HCT116 (cell line): ENCODE measurements around the gene TMEM61. TPM values are rescaled to one million over a fixed set of nuclear protein-coding genes. Genes with fewer than 3 reads are reported as not detected.

ENCODE experiments used
- ATAC-seq: fragments of 200-7000 bp; cut with Tn5 transposase; 2 replicates; pipeline ENCODE4 v1.9.1; 2020; ENCODE audit warnings: mild to moderate bottlenecking, moderate library complexity
- BruUV-seq: library from RNA; stranded (reverse); fragments of 400-500 nt; replicated peaks from 2 replicates; lab custom pipeline; 2021; lab: Mats Ljungman, UMichigan
- CTCF ChIA-PET: fragments of 300-600 bp; sonication (Branson Sonifier 250); formaldehyde crosslinking; loops from one replicate; lab custom pipeline; 2021; ENCODE audit warnings: antibody characterized with exemption; lab: Charles Lee
- POLR2A ChIA-PET: fragments of 300-600, 350-600 bp; sonication (Branson Sonifier 250); formaldehyde crosslinking; loops from one replicate; lab custom pipeline; 2021; ENCODE audit warnings: antibody characterized with exemption; lab: Charles Lee
- RAD21 ChIA-PET, 2 experiments: fragments of 300-600 bp; sonication (Branson Sonifier 250); formaldehyde crosslinking; loops; one replicate each; lab custom pipeline; 2023; ENCODE audit warnings: low total read pairs in 2 of 2; ENCODE audit not compliant: uncharacterized antibody in 2 of 2, unreplicated experiment in 2 of 2, low non-redundant PET in 1 of 2; lab: Charles Lee
- DNase-seq: peaks from one replicate; pipeline ENCODE4 v3.0.0-alpha.2; 2010; ENCODE audit warnings: low read depth, low spot score
- H2AFZ ChIP-seq: fragments of 200-600 bp; shearing (Covaris generic), sonication (generic); 2 replicates; pipeline ENCODE4 v1.6.1; 2017; ENCODE audit warnings: low read depth, mixed run types, mixed read lengths, antibody characterized with exemption, low read length; ENCODE audit not compliant: poor library complexity, severe bottlenecking
- H3K27ac ChIP-seq: 2 replicates; pipeline ENCODE4 v1.5.1; 2012; ENCODE audit warnings: low read depth, low read length
- H3K27me3 ChIP-seq: fragments of 200-600 bp; sonication (generic); 2 replicates; pipeline ENCODE4 v1.6.1; 2016; ENCODE audit warnings: mixed run types, low read length, mixed read lengths; ENCODE audit not compliant: insufficient read depth
- H3K36me3 ChIP-seq, 2 experiments: fragments of 200-500 bp in 1 of 2; fragments of 200-600 bp in 1 of 2; sonication (Bioruptor generic) in 1 of 2; sonication (generic) in 1 of 2; 2 replicates each; pipeline versions ENCODE4 v1.5.1 to v1.6.1; 2014 to 2016; ENCODE audit warnings: low read length in 2 of 2, inconsistent platforms in 1 of 2, mixed read lengths in 1 of 2, mixed run types in 1 of 2; ENCODE audit not compliant: insufficient read depth in 2 of 2, control insufficient read depth in 1 of 2
- H3K4me1 ChIP-seq, 2 experiments: fragments of 200-600 bp in 1 of 2; sonication (generic) in 1 of 2; 2 replicates each; pipeline versions ENCODE4 v1.5.1 to v1.6.1; 2012 to 2017; ENCODE audit warnings: low read length in 2 of 2, inconsistent platforms in 1 of 2, mild to moderate bottlenecking in 1 of 2, mixed read lengths in 1 of 2, mixed run types in 1 of 2, moderate library complexity in 1 of 2; ENCODE audit not compliant: insufficient read depth in 2 of 2, control insufficient read depth in 1 of 2
- H3K4me2 ChIP-seq: fragments of 200-600 bp; sonication (generic); 2 replicates; pipeline ENCODE4 v1.6.1; 2017; ENCODE audit warnings: mixed run types, low read length, mixed read lengths
- H3K4me3 ChIP-seq, 2 experiments: fragments of 200-600 bp in 1 of 2; sonication (generic) in 1 of 2; replicated peaks in 1 of 2; 2 replicates each; pipeline ENCODE4 v1.5.1; 2011 to 2016; ENCODE audit warnings: low read length in 2 of 2, control low read depth in 1 of 2, low read depth in 1 of 2, mild to moderate bottlenecking in 1 of 2, mixed read lengths in 1 of 2, mixed run types in 1 of 2
- H3K79me2 ChIP-seq: fragments of 200-600 bp; sonication (generic); 2 replicates; pipeline ENCODE4 v1.6.1; 2017; ENCODE audit warnings: mild to moderate bottlenecking, mixed run types, low read length, moderate library complexity, mixed read lengths; ENCODE audit not compliant: insufficient read depth
- H3K9ac ChIP-seq: fragments of 200-600 bp; sonication (generic); 2 replicates; pipeline ENCODE4 v1.6.1; 2016; ENCODE audit warnings: low read length, mixed read lengths
- H3K9me2 ChIP-seq: fragments of 200-600 bp; sonication (generic), shearing (Covaris generic); 2 replicates; pipeline ENCODE4 v1.6.1; 2017; ENCODE audit warnings: mixed run types, mild to moderate bottlenecking, moderate library complexity; ENCODE audit not compliant: insufficient read depth
- H3K9me3 ChIP-seq, 2 experiments: fragments of 200-500 bp in 1 of 2; fragments of 200-600 bp in 1 of 2; sonication (Bioruptor generic) in 1 of 2; sonication (generic) in 1 of 2; 2 replicates each; pipeline ENCODE4 v1.6.1; 2014 to 2017; ENCODE audit warnings: low read length in 2 of 2, mixed read lengths in 2 of 2, inconsistent platforms in 1 of 2, low read depth in 1 of 2, mild to moderate bottlenecking in 1 of 2, mixed run types in 1 of 2, moderate library complexity in 1 of 2; ENCODE audit not compliant: control insufficient read depth in 1 of 2, insufficient read depth in 1 of 2
- H4K20me1 ChIP-seq: fragments of 200-600 bp; sonication (generic), shearing (Covaris generic); 2 replicates; pipeline ENCODE4 v1.6.1; 2017; ENCODE audit warnings: mixed run types, mild to moderate bottlenecking, moderate library complexity; ENCODE audit not compliant: insufficient read depth
- CBX3 ChIP-seq: IDR thresholded peaks from 2 replicates; pipeline ENCODE4 v1.6.1; 2012; ENCODE audit warnings: low read depth
- CEBPB ChIP-seq: IDR thresholded peaks from 2 replicates; pipeline ENCODE4 v1.6.1; 2012; ENCODE audit warnings: low read depth
- ELF1 ChIP-seq: IDR thresholded peaks from 2 replicates; pipeline ENCODE4 v1.6.1; 2012; ENCODE audit warnings: low read depth, borderline replicate concordance
- EZH2 ChIP-seq: fragments of 200-600 bp; sonication (generic); IDR thresholded peaks from 2 replicates; pipeline ENCODE4 v1.6.1; 2017; ENCODE audit warnings: antibody characterized with exemption, mixed run types
- EZH2phosphoT487 ChIP-seq: fragments of 200-600 bp; IDR thresholded peaks from 2 replicates; pipeline ENCODE4 v1.6.1; 2018; ENCODE audit warnings: antibody characterized with exemption, borderline replicate concordance
- FOSL1 ChIP-seq: IDR thresholded peaks from 2 replicates; pipeline ENCODE4 v1.6.1; 2012; ENCODE audit warnings: low read depth
- JUND ChIP-seq: IDR thresholded peaks from 2 replicates; pipeline ENCODE4 v1.6.1; 2012
- POLR2A ChIP-seq: IDR thresholded peaks from 2 replicates; pipeline ENCODE4 v1.7.0; 2011; ENCODE audit warnings: borderline replicate concordance; ENCODE audit not compliant: insufficient read depth, insufficient read length; ENCODE audit errors: extremely low read depth
- POLR2AphosphoS5 ChIP-seq: IDR thresholded peaks from 2 replicates; pipeline ENCODE4 v1.6.1; 2011; ENCODE audit warnings: mild to moderate bottlenecking, low read depth, low read length, moderate library complexity
- SP1 ChIP-seq: IDR thresholded peaks from 2 replicates; pipeline ENCODE4 v1.6.1; 2012; ENCODE audit warnings: low read depth
- TCF7L2 ChIP-seq: IDR thresholded peaks from 2 replicates; pipeline ENCODE4 v1.7.0; 2011; ENCODE audit warnings: borderline replicate concordance, inconsistent platforms; ENCODE audit not compliant: insufficient read depth, insufficient read length; ENCODE audit errors: extremely low read depth
- YY1 ChIP-seq: IDR thresholded peaks from 2 replicates; pipeline ENCODE4 v1.6.1; 2011; ENCODE audit warnings: low read length, low read depth, moderate library complexity, mild to moderate bottlenecking; ENCODE audit not compliant: insufficient replicate concordance; ENCODE audit errors: extremely low read depth
- intact Hi-C: fragments of 100-400 bp; cut with micrococcal nuclease; formaldehyde crosslinking; loops from 2 replicates; pipeline ENCODE4 v1.10.0; 2022
- total RNA-seq: library from RNA; stranded (reverse); gene quantifications from one replicate; pipeline ENCODE4 v1.2.1, GENCODE V29; 2021; ENCODE audit not compliant: unreplicated experiment
- TF ChIP-seq, protein P1 (sequence below): IDR thresholded peaks from 2 replicates; pipeline ENCODE4 v1.6.1; 2012; ENCODE audit warnings: low read depth
- TF ChIP-seq, protein P2 (sequence below): IDR thresholded peaks from 2 replicates; pipeline ENCODE4 v1.6.1; 2012
- TF ChIP-seq, protein P3 (sequence below): IDR thresholded peaks from 2 replicates; pipeline ENCODE4 v1.6.1; 2012
- TF ChIP-seq, protein P4 (sequence below), 3 experiments: fragments of 200-600 bp in 1 of 3; sonication (generic) in 1 of 3; IDR thresholded peaks in 2 of 3; conservative IDR thresholded peaks in 1 of 3; 2 replicates each; pipeline ENCODE4 v1.5.1; 2012 to 2017; ENCODE audit warnings: low read depth in 2 of 3, low read length in 2 of 3, antibody characterized with exemption in 1 of 3, borderline replicate concordance in 1 of 3, control low read depth in 1 of 3, mild to moderate bottlenecking in 1 of 3, mixed read lengths in 1 of 3, mixed run types in 1 of 3, moderate library complexity in 1 of 3; ENCODE audit not compliant: insufficient read depth in 1 of 3

The TMEM61 gene
- total RNA-seq, 1 experiment from 2014 or later = 4.4 TPM

DNA sequence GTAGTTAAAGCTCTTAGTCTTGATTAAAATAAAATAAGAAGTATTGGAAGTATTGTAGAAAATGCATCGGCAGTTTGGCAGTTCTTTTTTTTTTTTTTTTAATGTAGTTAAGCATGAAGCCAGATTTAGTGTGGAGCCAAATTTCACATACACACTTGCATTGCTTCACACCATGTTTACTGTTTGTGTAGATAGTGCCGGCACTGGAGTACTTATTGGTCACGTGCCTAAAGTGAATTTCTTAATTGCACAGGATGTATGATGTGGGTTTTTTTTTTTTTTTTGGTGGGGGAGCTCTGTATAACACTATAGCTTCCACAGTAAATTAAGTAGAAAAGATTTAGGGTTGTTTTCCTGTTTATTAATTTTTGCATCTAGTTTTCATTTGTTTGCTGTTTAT, 21.2 kb upstream of the TMEM61 start:
- Histone ChIP-seq H3K9ac (no peak overlapping the region), H3K27ac (no peak overlapping the region), H4K20me1 (no peaks in the 10 kb centered on the region), H3K4me2 (no peak overlapping the region), H3K4me1 (peaks cover 6 to 13% of the 10 kb centered on the region in 2 experiments; a peak in 3 of 4 replicates), H3K9me2 (no peaks in the 10 kb centered on the region), H3K4me3 (no peak overlapping the region)
- no TSS peak for BruUV-seq
- DNase-seq (no peak), ATAC-seq (no peak)
- ChIA-PET CTCF (interaction anchor here (1.2 to 2.2 kb wide), 3 partner anchors 8 to 63 kb away, joined by 3 to 7 read pairs (median 3); no protein-coding TSS in a partner anchor), RAD21 (no interaction called here)
- TF ChIP-seq TCF7L2 (no peak), CBX3 (no peak), POLR2AphosphoS5 (no peak), JUND (no peak), ELF1 (no peak), YY1 (no peak), SP1 (no peak), FOSL1 (no peak), POLR2A (no peak), EZH2 (no peak), EZH2phosphoT487 (no peak), CEBPB (no peak)
- TF ChIP-seq, protein P1, sequence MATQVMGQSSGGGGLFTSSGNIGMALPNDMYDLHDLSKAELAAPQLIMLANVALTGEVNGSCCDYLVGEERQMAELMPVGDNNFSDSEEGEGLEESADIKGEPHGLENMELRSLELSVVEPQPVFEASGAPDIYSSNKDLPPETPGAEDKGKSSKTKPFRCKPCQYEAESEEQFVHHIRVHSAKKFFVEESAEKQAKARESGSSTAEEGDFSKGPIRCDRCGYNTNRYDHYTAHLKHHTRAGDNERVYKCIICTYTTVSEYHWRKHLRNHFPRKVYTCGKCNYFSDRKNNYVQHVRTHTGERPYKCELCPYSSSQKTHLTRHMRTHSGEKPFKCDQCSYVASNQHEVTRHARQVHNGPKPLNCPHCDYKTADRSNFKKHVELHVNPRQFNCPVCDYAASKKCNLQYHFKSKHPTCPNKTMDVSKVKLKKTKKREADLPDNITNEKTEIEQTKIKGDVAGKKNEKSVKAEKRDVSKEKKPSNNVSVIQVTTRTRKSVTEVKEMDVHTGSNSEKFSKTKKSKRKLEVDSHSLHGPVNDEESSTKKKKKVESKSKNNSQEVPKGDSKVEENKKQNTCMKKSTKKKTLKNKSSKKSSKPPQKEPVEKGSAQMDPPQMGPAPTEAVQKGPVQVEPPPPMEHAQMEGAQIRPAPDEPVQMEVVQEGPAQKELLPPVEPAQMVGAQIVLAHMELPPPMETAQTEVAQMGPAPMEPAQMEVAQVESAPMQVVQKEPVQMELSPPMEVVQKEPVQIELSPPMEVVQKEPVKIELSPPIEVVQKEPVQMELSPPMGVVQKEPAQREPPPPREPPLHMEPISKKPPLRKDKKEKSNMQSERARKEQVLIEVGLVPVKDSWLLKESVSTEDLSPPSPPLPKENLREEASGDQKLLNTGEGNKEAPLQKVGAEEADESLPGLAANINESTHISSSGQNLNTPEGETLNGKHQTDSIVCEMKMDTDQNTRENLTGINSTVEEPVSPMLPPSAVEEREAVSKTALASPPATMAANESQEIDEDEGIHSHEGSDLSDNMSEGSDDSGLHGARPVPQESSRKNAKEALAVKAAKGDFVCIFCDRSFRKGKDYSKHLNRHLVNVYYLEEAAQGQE = no peak
- TF ChIP-seq, protein P2, sequence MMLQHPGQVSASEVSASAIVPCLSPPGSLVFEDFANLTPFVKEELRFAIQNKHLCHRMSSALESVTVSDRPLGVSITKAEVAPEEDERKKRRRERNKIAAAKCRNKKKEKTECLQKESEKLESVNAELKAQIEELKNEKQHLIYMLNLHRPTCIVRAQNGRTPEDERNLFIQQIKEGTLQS = no peak
- TF ChIP-seq, protein P3, sequence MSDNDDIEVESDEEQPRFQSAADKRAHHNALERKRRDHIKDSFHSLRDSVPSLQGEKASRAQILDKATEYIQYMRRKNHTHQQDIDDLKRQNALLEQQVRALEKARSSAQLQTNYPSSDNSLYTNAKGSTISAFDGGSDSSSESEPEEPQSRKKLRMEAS = no peak
- TF ChIP-seq, protein P4, sequence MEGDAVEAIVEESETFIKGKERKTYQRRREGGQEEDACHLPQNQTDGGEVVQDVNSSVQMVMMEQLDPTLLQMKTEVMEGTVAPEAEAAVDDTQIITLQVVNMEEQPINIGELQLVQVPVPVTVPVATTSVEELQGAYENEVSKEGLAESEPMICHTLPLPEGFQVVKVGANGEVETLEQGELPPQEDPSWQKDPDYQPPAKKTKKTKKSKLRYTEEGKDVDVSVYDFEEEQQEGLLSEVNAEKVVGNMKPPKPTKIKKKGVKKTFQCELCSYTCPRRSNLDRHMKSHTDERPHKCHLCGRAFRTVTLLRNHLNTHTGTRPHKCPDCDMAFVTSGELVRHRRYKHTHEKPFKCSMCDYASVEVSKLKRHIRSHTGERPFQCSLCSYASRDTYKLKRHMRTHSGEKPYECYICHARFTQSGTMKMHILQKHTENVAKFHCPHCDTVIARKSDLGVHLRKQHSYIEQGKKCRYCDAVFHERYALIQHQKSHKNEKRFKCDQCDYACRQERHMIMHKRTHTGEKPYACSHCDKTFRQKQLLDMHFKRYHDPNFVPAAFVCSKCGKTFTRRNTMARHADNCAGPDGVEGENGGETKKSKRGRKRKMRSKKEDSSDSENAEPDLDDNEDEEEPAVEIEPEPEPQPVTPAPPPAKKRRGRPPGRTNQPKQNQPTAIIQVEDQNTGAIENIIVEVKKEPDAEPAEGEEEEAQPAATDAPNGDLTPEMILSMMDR (IDR thresholded peaks at IDR 0.05 in 2 of 3, conservative IDR thresholded peaks at IDR 0.05 in 1 of 3; ENCODE audit: borderline replicate concordance in 1 of 3, insufficient read depth in 1 of 3, low read depth in 2 of 3, low read length in 2 of 3) = no peak
- TF ChIP-seq, all 23 proteins: peak for 0
- intact Hi-C loops = no loop called here
- H2AFZ ChIP-seq = no peak overlapping the region
- POLR2A ChIA-PET = no interaction called here
- no peaks in the 10 kb centered on the region for H3K79me2 ChIP-seq
- no peaks in the 10 kb centered on the region for H3K27me3 ChIP-seq
- H3K9me3 ChIP-seq = peaks cover 4 to 5% of the 10 kb centered on the region in 2 experiments; a peak in 2 of 4 replicates
- no peaks in the 10 kb centered on the region for H3K36me3 ChIP-seq
